SW 1271 (cell line): Measurements from ENCODE around the gene KLHL1.

ENCODE experiments used
- DNase-seq, 2 experiments: peaks; one replicate each; lab custom pipeline; 2025; lab: John Stamatoyannopoulos, UW

Gene KLHL1

GRCh38 chr13:70014337-70014736 is 93.9 kb downstream of the KLHL1 start:
- no peak for DNase-seq

GRCh38 chr13:69999875-70000274 is 108.4 kb downstream of the KLHL1 start:
- no peak for DNase-seq

DNA sequence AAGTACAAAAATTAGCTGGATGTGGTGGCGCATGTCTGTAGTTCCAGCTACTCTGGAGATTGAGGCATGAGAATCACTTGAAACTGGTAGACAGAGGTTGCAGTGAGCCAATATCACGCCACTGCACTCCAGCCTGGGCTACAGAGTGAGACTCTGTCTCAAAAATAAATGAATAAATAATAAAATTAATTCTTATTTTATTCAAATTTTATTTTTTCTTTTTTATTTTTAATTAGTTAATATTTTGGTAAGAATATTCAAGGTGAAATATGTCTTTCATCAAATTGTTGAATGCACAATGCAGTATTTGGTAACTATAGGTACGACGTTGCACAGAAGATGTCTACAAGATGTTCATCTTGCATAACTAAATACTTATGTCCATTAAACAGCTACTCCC is 111.2 kb downstream of the KLHL1 start:
- DNase-seq: no peak

- DNase-seq: no peak
These were observed 127.5 kb downstream of the KLHL1 start for GRCh38 chr13:69980799-69981198.

DNA sequence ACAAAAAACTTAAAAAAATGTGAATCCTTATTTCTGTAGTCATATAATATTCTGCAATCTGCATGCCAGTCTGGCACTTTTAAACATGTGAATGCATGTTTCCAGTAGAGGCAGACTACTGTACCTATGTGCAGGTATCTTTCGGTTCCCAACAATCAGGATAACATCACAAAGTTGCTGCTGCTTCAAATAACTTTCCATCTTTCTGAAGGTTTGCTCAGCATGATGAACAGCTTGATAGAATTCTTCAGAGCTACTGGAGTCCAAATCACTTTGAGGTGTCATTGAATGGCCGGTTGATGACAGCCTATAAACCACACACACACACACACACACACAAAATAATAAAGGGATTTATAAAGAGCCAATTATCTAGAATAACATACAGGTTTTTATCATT is 132.8 kb downstream of the KLHL1 start:
- DNase-seq: no peak

DNA sequence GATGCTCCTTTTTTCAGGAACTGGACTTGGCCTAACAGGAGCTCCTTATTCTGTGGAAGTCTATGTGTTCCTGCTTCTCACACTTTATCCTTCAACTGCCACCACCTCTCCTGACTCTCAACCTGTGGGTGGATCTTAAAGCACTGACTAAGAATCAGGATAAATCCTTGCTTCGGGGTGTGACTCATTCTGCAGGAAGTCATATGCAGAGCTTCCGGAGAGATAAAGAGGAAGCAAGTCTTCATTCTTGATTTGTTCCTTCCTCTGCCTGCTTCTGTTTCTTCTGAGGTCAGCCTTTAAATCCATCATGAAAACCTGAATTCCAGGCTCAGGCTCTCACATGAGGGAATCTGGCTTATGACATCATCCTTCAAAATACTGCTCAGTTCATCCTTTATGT is 137.7 kb downstream of the KLHL1 start:
- peak in 1 of 2 experiments; percentile 74 for DNase-seq

DNA sequence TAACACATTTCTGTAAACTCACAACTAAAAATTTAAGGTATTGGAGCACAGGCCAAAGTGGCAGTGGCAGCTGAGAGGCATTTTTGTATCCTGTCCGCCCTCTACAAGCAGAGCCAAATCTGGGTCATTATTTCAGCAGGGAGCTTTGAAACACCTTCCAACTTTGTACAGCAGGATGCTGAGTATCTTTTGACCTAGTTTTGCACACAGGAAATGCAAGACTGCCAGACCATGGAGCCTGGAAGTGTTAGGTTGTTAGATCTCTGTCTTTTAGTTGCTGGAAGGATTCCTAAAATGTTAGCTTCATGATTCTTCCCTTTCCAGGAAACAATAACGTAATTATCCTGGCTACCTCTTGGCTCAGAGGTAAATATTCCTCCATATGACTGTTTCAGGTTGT is 149.2 kb downstream of the KLHL1 start:
- DNase-seq: no peak

GRCh38 chr13:69956839-69957238 is 151.4 kb downstream of the KLHL1 start:
- DNase-seq: no peak

DNA sequence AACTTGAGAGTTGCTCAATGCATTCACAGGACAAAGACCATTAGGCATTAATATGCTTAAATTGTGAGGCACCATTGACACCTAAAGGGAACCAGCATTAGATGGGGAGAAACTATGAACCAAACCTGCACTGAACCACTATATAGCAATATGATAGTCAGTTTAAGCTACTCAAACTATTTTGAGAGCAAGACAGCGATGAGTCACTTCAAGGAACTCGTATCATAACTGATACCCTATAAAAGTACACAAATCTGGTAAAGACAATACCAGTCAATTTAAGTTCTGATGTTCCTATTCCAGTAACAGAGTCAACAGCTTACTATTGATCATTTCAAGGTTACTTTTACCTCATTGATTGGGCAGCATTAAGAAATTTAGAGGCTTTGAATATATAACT is 151.9 kb downstream of the KLHL1 start:
- no peak for DNase-seq

- no peak for DNase-seq
These were observed 153.0 kb downstream of the KLHL1 start for GRCh38 chr13:69955271-69955670.

GRCh38 chr13:69951412-69951811 is 156.8 kb downstream of the KLHL1 start:
- DNase-seq: no peak

- no peak for DNase-seq
These were observed 158.1 kb downstream of the KLHL1 start for GRCh38 chr13:69950160-69950559.

- DNase-seq: no peak
These were observed 160.2 kb downstream of the KLHL1 start for GRCh38 chr13:69948016-69948415.

GRCh38 chr13:69947582-69947981 is 160.7 kb downstream of the KLHL1 start:
- DNase-seq: no peak

- DNase-seq: no peak
These were observed 161.7 kb downstream of the KLHL1 start for GRCh38 chr13:69946511-69946910.

- peak; percentile 12 to 25 for DNase-seq
These were observed 173.2 kb downstream of the KLHL1 start for GRCh38 chr13:69935043-69935442.

GRCh38 chr13:69928262-69928661 is 180.0 kb downstream of the KLHL1 start:
- no peak for DNase-seq

- no peak for DNase-seq
These were observed 187.1 kb downstream of the KLHL1 start for GRCh38 chr13:69921156-69921555.

- DNase-seq: no peak
These were observed 195.6 kb downstream of the KLHL1 start for GRCh38 chr13:69912630-69913029.

DNA sequence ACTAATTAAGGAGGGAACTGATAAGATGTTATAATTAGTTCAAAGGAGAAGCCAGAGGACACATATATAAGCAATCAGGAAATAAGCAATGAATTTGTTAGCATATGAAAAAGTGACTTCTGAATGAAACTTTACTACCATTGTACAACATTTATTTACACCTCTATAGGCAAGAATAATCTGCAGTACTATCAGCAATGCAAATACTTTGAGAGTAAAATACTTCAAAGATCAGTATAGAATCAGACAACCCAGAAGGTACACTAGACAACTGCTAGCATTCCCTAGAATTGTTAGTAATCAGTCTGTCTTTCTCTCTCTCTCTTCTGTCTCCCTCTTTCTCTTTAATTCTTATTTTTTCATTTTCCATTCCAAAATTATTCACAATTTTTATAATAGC is 197.5 kb downstream of the KLHL1 start:
- no peak for DNase-seq

DNA sequence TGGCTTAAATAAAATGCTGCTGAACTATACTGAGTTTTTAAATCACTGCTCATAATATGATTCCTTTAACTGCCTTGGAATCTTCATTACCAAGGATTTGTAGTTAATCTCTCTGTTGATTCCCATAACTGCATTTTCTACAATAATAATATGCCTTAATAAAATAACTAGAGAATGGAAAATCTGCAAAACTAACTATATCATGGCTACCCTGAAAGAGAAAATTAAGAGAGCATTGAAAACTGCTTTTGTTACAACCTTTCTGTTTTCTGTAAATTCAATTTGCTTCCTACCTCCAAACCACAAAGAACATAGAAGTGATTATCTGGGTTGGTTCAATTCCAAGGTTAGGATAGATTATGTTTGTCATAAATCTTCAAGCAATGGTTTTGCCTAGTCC is 203.5 kb downstream of the KLHL1 start:
- no peak for DNase-seq

DNA sequence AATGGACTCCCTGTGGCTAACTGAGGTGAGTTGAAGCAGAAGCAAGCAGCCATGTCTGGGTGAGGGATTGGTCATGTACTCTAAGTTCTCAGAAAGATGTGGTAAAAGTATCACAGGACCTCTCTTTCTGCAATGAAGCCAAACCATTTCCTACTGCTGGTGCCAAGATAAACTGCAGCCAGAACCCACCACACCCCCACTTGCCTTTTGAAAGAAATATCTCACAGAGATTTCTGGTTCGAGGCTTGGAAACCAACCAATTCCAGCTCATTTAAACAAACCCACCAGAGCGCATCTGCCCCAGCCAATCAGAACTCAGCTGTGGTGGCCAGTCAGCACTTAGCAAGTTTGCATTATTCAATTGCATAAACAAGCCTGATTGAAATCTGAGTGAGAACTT is 205.2 kb downstream of the KLHL1 start:
- DNase-seq: no peak

DNA sequence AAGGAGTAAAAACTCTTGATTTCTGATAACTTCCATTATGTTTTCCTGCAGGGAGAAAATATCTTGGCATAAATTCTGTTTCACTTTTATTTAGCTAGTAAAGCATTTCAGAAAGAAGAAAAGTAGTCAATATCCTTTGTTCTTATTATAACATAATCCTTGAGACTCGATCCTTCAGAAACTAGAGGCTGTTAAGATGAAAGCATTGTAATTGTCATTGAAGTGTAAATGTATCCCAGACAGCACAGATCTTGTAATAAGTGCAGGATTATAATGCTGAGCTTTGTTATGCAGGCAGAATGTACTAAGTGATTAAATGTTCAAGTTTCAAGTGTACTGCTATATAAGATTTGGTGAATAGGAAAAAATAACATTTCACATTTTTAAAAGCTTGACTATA is 225.8 kb downstream of the KLHL1 start:
- DNase-seq: no peak

GRCh38 chr13:69879936-69880335 is 228.3 kb downstream of the KLHL1 start:
- DNase-seq: no peak
